ENCODE data around the gene KCNAB2. TPM values are rescaled to one million over a fixed set of nuclear protein-coding genes. Genes with fewer than 3 reads are reported as not detected.

KCNAB2 gene
- polyA plus RNA-seq, 1 experiment, result 10.3 TPM

DNA sequence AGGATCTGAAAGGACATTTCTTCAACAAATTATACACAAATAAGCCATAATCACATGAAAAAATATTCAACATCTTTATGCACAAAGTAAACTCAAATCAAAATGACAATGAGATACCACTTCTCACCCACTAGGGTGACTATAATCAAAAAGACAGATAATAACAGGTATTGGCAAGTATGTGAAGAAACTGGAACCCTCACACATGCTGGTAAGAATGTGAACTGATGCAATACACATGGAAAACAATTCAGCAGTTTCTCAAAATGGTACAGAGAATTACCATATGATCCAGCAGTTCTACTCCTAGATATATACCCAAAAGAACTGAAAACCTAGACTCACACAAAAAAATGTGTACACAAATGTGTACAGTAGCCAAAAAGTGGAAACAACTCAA is 71.9 kb downstream of the KCNAB2 start:
- DNase-seq (ENCODE audit: low read depth), result no peak
- Histone ChIP-seq H3K4me3 (ENCODE audit: low read depth, low read length) (no peak overlapping the region), H3K36me3 (ENCODE audit: control insufficient read depth, insufficient read depth, low read length) (no peaks in the 10 kb centered on the region), H3K27me3 (ENCODE audit: control insufficient read depth, insufficient read depth, low read length) (no peaks in the 10 kb centered on the region)
- TF ChIP-seq, protein P1, sequence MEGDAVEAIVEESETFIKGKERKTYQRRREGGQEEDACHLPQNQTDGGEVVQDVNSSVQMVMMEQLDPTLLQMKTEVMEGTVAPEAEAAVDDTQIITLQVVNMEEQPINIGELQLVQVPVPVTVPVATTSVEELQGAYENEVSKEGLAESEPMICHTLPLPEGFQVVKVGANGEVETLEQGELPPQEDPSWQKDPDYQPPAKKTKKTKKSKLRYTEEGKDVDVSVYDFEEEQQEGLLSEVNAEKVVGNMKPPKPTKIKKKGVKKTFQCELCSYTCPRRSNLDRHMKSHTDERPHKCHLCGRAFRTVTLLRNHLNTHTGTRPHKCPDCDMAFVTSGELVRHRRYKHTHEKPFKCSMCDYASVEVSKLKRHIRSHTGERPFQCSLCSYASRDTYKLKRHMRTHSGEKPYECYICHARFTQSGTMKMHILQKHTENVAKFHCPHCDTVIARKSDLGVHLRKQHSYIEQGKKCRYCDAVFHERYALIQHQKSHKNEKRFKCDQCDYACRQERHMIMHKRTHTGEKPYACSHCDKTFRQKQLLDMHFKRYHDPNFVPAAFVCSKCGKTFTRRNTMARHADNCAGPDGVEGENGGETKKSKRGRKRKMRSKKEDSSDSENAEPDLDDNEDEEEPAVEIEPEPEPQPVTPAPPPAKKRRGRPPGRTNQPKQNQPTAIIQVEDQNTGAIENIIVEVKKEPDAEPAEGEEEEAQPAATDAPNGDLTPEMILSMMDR (IDR thresholded peaks at IDR 0.05; ENCODE audit: insufficient read depth, low read depth, low read length), result 0 out of 2 replicates have a peak, but pooled peaks have one; percentile 9
- ChIA-PET CTCF (interaction anchor here (1.6 kb wide), 1 partner anchor 9 kb away, joined by 5 read pairs; no protein-coding TSS in a partner anchor), POLR2A (no interaction called here)

DNA sequence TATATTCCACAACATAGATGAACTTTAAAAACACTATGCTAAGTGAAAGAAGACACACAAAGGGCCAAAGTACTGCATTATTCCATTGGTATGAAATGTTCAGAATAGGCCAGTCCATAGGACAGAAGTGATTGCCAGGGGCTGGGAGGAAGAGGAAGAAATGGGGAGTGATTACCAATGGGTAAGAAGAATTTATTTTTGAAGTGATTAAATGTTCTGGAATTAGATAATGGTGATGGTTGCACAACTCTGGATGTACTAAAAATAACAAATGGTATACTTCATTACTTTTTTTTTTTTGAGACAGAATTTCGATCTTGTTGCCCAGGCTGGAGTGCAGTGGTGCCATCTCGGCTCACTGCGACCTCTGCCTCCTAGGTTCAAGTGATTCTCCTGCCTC is 72.7 kb downstream of the KCNAB2 start:
- Histone ChIP-seq H3K36me3 (ENCODE audit: control insufficient read depth, insufficient read depth, low read length) (no peaks in the 10 kb centered on the region), H3K27me3 (ENCODE audit: control insufficient read depth, insufficient read depth, low read length) (no peaks in the 10 kb centered on the region), H3K4me3 (ENCODE audit: low read depth, low read length) (no peak overlapping the region)
- POLR2A ChIA-PET, result no interaction called here
- CTCF ChIA-PET, result no interaction called here
- TF ChIP-seq, protein P1 (IDR thresholded peaks at IDR 0.05; ENCODE audit: insufficient read depth, low read depth, low read length), result no peak
- DNase-seq (ENCODE audit: low read depth), result no peak

DNA sequence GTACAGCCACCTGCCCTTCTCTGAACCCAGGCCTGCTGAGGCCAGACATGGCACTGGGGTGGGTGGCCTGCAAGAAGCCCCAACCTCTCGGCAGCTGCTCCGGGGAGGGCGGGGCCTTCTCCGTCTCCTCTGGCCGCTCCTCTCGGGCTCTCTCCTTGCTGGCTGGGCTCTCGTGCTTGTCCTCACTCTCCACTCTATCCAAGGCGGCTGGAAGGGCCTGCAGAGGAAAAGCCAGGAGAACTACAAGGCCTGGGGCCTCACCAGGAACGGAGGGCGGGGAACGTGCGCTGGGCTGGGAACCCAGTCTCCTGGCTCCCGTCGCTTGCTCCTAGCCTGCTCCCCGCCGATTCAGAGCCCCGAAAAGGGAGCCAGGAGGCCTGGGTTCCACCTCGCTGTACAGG is 75.3 kb downstream of the KCNAB2 start:
- no peak for DNase-seq (ENCODE audit: low read depth)
- Histone ChIP-seq H3K36me3 (ENCODE audit: control insufficient read depth, insufficient read depth, low read length) (no peaks in the 10 kb centered on the region), H3K27me3 (ENCODE audit: control insufficient read depth, insufficient read depth, low read length) (no peaks in the 10 kb centered on the region), H3K4me3 (ENCODE audit: low read depth, low read length) (no peak overlapping the region)
- POLR2A ChIA-PET, result no interaction called here
- CTCF ChIA-PET, result no interaction called here
- TF ChIP-seq, protein P1 (IDR thresholded peaks at IDR 0.05; ENCODE audit: insufficient read depth, low read depth, low read length), result no peak

DNA sequence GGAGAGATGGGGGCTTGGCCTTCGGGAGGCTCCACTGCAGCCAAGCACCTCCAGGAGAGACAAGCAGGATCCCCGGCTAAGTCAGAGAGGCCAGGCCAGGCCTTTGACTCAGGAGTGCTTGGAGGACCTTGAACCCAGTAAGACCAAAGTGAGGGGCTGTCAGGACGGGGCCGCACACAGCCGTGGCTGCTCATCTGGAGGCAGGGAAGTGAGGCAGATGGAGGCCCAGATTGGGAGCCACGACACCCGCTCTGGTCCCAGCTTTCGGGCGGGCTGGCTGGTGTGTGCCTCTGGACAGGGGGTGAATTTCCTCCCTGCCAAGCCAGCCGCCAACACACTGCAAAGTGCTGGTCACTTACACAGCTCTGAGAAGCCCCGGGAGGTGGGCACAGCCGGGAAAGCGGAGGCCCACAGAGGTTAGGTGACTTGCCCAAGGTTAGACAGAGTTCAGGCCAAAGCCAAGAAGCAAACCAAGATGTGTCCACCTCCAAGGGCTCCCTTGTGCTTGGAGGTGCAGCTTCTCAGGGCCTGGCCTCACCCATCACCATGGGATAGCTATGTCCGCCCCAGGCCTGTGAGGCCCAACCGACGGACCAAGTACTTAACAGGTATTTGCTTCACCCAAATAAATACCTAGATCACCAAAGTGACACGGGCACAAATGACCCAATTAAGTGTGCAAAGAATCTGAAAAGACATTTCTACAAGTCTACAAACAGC is 76.1 kb downstream of the KCNAB2 start:
- no peak for DNase-seq (ENCODE audit: low read depth)
- CTCF ChIA-PET, result interaction anchor here (0.6 kb wide), 1 partner anchor 11 kb away, joined by 3 read pairs; no protein-coding TSS in a partner anchor
- POLR2A ChIA-PET, result no interaction called here
- H3K4me3 ChIP-seq (ENCODE audit: low read depth, low read length), result no peak overlapping the region
- no peaks in the 10 kb centered on the region for H3K27me3 ChIP-seq (ENCODE audit: control insufficient read depth, insufficient read depth, low read length)
- no peaks in the 10 kb centered on the region for H3K36me3 ChIP-seq (ENCODE audit: control insufficient read depth, insufficient read depth, low read length)
- TF ChIP-seq, protein P1 (IDR thresholded peaks at IDR 0.05; ENCODE audit: insufficient read depth, low read depth, low read length), result no peak

DNA sequence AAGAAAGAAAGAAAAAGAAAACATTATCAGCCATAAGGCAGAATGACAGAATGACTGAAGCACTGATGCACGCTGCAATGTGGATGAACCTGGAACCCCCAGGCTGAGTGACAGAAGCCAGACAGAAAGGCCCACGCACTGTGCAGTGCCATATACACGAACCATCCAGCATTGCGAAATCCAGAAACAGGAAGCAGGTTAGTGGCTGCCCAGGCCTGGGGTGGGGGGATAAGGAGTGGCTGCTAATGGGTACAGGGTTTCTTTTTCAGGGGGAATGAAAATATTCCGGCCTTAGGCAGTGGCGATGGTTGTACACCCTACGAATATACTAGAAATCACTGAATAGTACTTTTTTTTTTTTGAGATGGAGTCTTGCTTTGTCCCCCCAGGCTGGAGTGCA is 77.4 kb downstream of the KCNAB2 start:
- CTCF ChIA-PET, result no interaction called here
- TF ChIP-seq, protein P1 (IDR thresholded peaks at IDR 0.05; ENCODE audit: insufficient read depth, low read depth, low read length), result no peak
- H3K36me3 ChIP-seq (ENCODE audit: control insufficient read depth, insufficient read depth, low read length), result no peaks in the 10 kb centered on the region
- no peaks in the 10 kb centered on the region for H3K27me3 ChIP-seq (ENCODE audit: control insufficient read depth, insufficient read depth, low read length)
- POLR2A ChIA-PET, result no interaction called here
- DNase-seq (ENCODE audit: low read depth), result no peak
- no peak overlapping the region for H3K4me3 ChIP-seq (ENCODE audit: low read depth, low read length)
